Fibroblast of skin of left quadriceps (primary cell): ENCODE results near the gene TRAPPC12.

Source experiments
- DNase-seq, 2 experiments: peaks; one replicate each; pipeline ENCODE4 v3.0.0-alpha.2; 2013; ENCODE audit warnings: low read depth in 2 of 2

Gene TRAPPC12

GRCh38 chr2:3468296-3468988, 88.9 kb downstream of the TRAPPC12 start:
- DNase-seq: no peak

DNA sequence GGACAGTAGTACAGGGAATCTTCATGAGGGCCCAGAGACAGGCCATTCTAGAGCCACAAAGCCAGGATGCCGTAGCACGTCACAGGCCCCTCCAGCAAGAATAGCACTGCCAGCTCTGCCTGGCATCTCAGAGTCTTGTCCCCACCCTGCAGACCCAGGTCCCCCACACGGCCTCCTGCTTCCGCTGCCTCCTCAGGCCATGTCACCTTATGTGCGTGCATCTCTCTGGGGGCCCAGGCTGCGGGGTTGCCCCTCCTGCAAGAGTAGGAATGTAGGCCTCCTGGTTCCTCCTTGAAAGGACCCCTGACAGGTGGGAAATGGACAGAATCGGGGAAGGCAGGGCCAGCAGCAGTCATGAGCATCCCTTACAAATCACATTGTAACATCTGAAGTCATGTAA, 90.0 kb downstream of the TRAPPC12 start:
- no peak for DNase-seq

- DNase-seq: peak in 1 of 2 experiments; percentile 31
Observed at GRCh38 chr2:3470166-3470651, 90.7 kb downstream of the TRAPPC12 start.

DNA sequence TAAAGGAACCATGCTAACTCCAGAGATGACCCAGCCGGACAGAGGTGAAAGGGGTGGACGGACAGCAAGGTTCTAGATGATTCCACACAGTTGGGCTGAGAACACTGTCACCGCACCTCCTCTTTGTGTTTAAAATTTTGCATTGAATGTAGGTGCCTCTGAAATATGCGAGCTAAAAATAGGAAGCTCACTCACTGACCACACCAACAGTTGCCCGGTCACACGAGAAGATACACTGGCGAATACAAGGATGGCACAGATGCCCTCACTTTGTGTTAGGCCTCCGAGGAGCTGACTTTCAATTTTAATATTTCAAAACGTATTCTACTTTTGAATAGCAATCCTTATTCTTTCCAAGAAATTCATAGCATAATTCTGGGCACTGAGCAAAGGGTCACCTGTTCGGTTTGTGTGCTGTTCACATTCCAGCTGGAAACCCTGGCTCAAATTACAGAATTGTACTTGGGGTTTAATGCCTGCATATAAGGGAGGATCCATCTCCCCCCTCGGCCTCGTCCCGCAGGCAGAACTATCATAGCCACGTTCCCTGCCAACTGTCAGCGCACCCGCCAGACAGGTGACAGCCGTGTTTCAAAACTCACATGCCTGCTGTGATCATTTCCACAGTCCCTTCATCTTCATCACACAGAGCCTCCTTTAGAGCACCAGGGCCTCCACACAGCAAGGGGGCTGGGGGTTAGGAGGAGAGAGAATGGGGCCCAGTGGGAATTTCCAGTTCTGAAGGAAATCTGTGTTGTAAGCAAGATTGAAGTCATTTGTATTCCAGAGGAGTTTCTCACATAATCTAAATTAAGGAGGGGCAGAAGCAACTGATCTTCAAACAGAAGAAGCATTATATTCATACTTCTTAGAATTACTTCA, 91.6 kb downstream of the TRAPPC12 start:
- DNase-seq: no peak

- DNase-seq: no peak
Observed at GRCh38 chr2:3472296-3472695, 92.8 kb downstream of the TRAPPC12 start.

DNA sequence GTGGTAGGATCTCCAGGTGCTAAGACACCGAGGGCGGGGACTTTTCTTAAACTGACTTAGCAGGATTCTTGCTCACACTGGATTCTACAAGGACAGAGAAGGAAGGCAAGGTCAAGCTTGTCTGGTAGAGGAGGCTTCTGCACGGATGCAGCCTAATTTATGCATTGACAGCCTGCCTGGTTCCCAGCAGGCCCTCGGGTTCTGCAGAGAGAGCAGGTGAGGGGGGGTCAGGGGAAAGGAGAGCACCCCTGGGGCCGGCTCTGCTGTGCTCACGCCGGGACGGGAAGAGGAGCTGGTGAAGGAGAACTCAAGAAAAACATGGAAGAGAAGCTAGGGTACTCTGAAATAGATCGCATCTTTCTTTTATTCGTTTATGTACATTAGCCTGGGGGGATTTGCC, 93.5 kb downstream of the TRAPPC12 start:
- no peak for DNase-seq

- DNase-seq: no peak
Observed at GRCh38 chr2:3475771-3476170, 96.3 kb downstream of the TRAPPC12 start.

DNA sequence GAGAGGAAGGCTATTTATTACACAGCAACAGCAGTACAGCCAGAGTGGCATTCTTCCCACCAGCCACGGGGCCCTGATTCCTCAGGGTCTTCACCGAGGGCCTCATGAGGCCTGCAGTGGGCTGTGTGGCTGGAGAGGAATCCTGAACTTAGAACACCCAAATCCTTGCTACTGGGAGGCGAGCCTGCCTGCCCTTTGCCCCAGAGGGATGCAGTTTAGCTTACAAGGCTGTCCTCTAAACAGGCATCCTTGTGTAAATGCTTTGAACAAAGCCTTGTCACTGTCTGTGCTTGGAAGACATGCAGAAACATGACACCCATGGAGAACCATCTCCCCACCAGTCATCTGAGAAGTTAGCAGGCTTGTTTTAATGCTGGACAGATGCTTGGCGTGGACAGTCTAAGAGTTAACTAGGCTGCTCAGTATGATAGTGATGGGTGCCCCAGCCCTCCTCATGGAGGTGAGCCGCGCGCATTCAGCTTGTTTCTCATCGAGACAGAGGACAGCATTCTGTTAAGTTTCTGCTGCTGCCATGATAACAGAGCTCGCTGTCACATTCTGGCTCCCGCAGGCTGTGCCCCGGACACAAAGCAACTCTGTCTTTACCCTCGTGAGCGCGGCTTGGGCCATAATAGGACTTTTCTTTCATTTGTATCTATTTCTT, 97.0 kb downstream of the TRAPPC12 start:
- DNase-seq: no peak

GRCh38 chr2:3476985-3477327, 97.5 kb downstream of the TRAPPC12 start:
- DNase-seq: no peak

DNA sequence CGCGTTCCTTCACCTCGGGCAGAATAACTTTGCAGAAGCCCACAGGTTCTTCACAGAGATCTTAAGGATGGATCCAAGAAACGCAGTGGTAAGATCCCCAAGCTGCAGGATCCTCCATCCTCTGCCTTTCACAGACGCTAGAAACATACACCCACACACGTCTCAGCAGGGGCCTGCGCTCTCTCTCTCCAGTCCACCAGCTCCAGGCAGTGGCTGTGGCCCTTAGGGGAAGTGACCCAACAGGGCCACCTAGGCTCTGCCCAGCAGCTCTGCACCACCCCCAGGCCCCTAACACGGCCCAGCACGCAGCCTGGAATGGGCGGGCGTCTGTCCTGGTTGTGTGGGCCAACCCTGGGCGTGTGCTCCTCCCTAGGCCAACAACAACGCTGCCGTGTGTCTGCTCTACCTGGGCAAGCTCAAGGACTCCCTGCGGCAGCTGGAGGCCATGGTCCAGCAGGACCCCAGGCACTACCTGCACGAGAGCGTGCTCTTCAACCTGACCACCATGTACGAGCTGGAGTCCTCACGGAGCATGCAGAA, 99.4 kb downstream of the TRAPPC12 start:
- no peak for DNase-seq

DNA sequence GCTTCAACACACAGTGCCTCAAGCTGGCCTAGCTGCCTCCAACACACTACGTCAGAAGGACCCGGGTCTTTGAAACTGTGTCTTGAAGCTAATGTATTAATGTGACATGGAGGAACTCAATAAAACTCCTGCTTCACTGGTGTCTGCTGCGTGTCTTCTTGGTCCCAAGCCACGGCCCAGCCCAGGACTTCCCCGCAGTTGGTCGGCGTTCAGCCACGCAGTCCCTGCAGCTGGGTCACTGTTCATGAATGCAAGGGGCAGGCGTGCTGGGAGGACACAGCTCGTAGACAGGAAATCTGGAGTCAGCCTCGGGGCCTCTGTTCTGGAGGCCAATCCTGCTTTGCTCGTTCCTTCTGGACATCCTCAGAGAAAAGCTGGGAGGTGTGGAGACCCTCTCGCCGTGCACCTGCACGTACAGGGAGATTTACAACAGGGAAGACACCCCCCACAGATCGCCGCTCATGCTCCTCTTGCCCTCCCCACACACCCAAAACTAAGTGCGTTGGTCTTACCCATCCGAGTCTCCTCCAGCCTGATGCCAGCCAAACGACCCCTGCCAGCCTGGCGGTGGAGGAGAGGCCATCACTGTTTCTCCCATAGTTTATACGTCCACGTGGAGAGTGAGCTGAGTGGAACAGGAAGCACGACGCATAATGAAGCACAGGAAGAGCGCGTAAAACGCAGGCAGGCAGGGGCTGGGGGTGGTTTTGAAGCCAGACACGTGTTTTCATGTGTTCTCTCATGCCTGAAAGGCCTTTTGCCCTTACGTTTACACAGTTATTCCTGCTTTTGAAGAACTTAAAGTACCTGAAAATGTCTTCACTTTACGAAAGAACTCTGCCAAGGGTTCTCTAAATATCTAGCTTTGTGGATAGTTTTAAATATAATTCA, 100.2 kb downstream of the TRAPPC12 start:
- no peak for DNase-seq

DNA sequence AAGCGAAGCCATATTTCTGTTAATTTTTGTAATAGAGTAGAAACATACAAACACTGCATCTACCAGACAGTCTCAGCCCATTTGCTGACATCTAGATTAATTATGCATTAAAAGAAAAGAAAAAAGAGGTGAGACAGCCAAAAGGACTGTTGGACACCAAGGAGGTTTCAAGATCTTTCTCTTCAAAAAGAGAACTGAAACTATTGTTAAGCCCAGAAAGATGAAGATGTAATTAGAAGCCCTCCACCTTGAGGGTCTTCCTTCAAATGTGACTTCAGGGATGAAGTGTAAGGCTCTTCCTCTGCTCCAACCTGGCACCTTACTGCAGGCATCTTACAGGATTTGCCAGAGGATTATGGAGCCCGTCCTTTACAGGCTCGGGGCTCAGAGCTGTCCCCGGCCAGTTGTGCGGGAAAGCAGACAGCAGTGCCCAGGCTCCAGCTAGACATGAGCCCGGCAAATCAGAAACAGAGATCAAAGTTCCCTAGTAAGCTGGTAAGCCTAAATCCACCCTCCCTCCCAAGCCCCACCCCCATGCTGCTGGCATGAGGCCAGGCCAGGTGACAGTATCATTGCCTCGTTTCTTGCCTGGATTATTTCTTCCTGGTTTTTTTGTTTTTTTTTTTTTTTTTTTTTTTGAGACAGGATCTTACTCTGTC, 101.0 kb downstream of the TRAPPC12 start:
- DNase-seq: no peak

GRCh38 chr2:3481011-3481400, 101.5 kb downstream of the TRAPPC12 start:
- DNase-seq: no peak

DNA sequence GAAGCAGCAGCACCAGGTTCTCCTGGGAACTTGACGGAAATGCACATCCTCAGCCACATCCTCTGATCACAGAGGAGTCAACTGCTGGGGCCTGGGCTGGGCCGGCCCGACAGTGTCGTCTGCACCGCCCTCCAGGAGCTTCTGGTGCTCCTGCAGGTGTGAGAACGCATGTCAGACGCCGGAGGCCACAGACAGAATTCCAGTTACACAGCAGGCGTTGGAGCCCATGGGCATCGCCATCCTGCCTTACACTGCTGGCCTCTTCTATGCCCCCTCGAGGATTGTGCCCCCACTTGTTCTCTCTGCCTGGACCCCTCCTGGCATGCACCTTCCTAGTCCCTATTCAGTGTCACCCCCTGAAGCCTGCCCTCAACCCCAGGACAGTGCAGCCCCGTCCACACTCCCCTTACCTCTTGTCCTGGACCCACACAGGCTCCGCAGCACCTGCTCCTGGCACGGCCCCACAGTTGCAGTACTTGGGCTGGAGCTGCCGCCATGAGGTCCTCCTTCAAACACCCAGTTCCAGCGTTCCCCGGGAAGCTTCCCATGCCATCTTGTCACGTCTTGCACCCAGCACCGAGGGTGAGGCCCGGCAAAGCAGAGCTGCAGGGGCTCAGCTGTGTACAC, 102.4 kb downstream of the TRAPPC12 start:
- DNase-seq: no peak

DNA sequence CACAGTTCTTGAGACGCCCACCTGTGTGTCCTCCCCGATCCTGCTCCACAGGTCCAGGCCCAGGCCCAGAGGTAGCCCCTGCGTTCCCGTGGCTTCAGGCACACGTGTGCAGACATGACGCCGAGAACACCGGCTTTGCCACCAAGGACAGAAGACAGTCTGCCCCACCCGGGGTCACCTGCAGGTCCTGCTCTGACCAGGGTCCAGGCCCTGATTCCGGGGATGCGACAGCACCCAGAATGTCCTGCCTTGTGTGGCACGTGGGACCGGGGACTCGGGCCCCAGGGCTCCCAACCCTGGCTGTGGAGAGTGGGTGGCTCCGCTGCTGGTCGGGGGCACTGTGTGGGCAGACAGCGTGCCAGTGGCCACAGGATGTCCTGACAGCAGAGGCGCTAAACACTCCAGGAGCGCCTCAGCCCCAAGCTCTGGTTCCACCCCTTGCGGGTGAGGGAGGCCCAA, 102.9 kb downstream of the TRAPPC12 start:
- no peak for DNase-seq

GRCh38 chr2:3483227-3483985, 103.9 kb downstream of the TRAPPC12 start:
- peak; percentile 87 to 89 for DNase-seq

DNA sequence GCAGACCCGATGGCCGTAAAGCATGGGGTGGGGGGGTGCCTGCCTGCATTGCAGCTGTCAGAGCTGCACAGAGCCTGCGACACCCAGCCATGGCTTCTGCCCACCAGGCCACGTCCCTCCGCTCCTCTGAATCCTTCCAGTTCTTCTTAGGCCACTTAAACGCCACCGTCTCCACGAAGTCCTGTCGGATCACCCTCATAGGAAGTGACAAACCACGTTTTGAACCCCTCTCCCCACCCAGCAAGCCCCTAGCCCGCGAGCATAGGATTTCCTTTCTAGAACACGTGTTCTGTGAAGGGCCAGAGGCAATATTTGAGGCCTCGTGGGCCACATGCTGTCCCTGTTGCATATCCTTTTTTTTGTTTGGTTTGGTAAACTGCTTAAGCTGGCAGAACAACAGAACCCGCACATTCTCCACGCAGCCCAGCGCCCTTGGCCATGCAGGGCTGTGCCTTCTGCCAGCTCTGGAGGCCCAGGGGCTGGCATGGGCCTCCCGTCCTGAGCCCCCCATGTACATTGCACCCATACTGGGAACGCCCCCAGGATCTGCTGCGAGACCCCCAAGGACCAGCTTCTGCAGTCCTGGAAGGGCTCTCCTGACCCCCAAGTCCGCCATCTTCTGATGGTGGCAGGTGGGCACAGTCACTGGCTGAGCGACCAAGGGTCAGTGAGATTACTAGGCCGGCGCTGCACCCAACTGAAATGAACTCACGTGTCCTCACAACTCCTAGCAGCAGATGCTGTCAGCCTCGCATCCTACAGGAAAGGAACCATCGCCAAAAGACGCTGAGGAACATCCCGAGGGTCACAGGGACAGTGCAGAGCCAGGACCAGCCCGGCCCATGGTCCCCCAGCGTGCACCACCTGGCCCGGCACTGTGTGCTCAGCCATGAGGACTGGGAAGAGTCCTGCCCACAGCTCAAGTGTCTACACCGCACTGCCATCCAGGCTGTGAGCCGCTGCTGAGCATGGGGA, 104.8 kb downstream of the TRAPPC12 start:
- no peak for DNase-seq

DNA sequence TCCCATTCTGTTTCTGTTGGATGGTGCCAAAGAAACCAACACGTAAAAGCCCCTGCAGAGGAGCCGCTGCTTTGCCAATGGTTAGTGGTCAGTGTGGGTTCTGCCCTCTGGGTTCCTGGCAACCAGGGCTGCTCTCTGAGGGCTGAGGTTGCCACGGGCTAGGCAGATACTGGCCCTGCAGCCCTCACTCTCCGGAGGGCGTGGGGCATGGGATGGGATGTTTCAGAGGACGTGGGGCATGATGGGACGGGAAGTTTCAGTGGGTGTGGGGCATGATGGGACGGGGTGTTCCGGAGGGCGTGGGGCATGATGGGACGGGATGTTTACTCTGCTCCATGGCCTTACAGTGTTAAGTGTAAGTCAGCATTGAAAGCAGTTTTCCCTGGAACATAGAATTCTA, 105.7 kb downstream of the TRAPPC12 start:
- DNase-seq: no peak
